ENCODE measurements around the gene TBC1D30. TPM values are rescaled to one million over a fixed set of nuclear protein-coding genes. Genes with fewer than 3 reads are reported as not detected.
"Not testable (repeated sequence)": the region's sequence is repeated elsewhere in the genome, so short reads cannot be mapped to it uniquely, and the experiment has no call there.

TBC1D30 gene
- total RNA-seq, 4 donors from 2014 or later = 2.5 to 11.4 (median 6.6) TPM

- H3K4me1 ChIP-seq = no peaks in the 10 kb centered on the region
- H3K36me3 ChIP-seq = peaks cover 0 to 3% (median 0%) of the 10 kb centered on the region in 3 donors
- 81 to 88% methylated on average over 8 of the region's 8 CpGs for WGBS, 2 donors
- H3K27ac ChIP-seq = no peak overlapping the region
- H3K9me3 ChIP-seq = no peaks in the 10 kb centered on the region
- no peak for DNase-seq (ENCODE audit: low spot score in 2 of 2)
- no peak overlapping the region for H3K4me3 ChIP-seq
- no peaks in the 10 kb centered on the region for H3K27me3 ChIP-seq
- TF ChIP-seq EP300 (IDR thresholded peaks at IDR 0.05) (no peak), CTCF (IDR thresholded peaks at IDR 0.05) (no peak), POLR2A (IDR thresholded peaks at IDR 0.05) (no peak)
Measured at GRCh38 chr12:64837427-64837826, 13.0 kb downstream of the TBC1D30 start.

GRCh38 chr12:64840119-64840518, 15.7 kb downstream of the TBC1D30 start:
- H3K27ac ChIP-seq = no peak overlapping the region
- H3K4me1 ChIP-seq = no peaks in the 10 kb centered on the region
- TF ChIP-seq EP300 (IDR thresholded peaks at IDR 0.05) = no peak
- TF ChIP-seq CTCF (IDR thresholded peaks at IDR 0.05) = no peak
- no peaks in the 10 kb centered on the region for H3K9me3 ChIP-seq
- no peak overlapping the region for H3K4me3 ChIP-seq
- DNase-seq (ENCODE audit: low spot score in 2 of 2) = no peak
- H3K36me3 ChIP-seq = no peaks in the 10 kb centered on the region
- H3K27me3 ChIP-seq = no peaks in the 10 kb centered on the region

- H3K4me1 ChIP-seq = no peaks in the 10 kb centered on the region
- 91 to 92% methylated on average over 5 of the region's 5 CpGs for WGBS, 2 donors
- H3K36me3 ChIP-seq = no peaks in the 10 kb centered on the region
- DNase-seq (ENCODE audit: low spot score in 2 of 2) = no peak
- no peak overlapping the region for H3K4me3 ChIP-seq
- no peak overlapping the region for H3K27ac ChIP-seq
- H3K9me3 ChIP-seq = no peaks in the 10 kb centered on the region
- H3K27me3 ChIP-seq = no peaks in the 10 kb centered on the region
- no peak for TF ChIP-seq CTCF (IDR thresholded peaks at IDR 0.05)
- TF ChIP-seq EP300 (IDR thresholded peaks at IDR 0.05) = no peak
- TF ChIP-seq POLR2A (IDR thresholded peaks at IDR 0.05) = no peak
Measured at GRCh38 chr12:64840949-64841717, 16.7 kb downstream of the TBC1D30 start.

- 88 to 94% methylated on average over 4 of the region's 4 CpGs for WGBS, 2 donors
- not testable (repeated sequence) for H3K27me3 ChIP-seq
Measured at GRCh38 chr12:64848409-64848808, 24.0 kb downstream of the TBC1D30 start.

GRCh38 chr12:64858882-64859605, 34.6 kb downstream of the TBC1D30 start:
- Histone ChIP-seq H3K4me1 (no peaks in the 10 kb centered on the region), H3K36me3 (no peaks in the 10 kb centered on the region), H3K27ac (no peak overlapping the region), H3K27me3 (no peaks in the 10 kb centered on the region), H3K4me3 (no peak overlapping the region), H3K9me3 (no peaks in the 10 kb centered on the region)
- DNase-seq (ENCODE audit: low spot score in 2 of 2) = no peak
- TF ChIP-seq EP300 (IDR thresholded peaks at IDR 0.05) (no peak), POLR2A (IDR thresholded peaks at IDR 0.05) (no peak), CTCF (IDR thresholded peaks at IDR 0.05) (no peak)
- WGBS, 2 donors = 88 to 95% methylated on average over 4 of the region's 4 CpGs

More at GRCh38 chr12:64848409-64848808, 24.0 kb downstream of the TBC1D30 start:
- H3K9me3 ChIP-seq = peaks cover 0 to 11% (median 4%) of the 10 kb centered on the region in 4 donors
- H3K4me1 ChIP-seq; H3K27ac ChIP-seq; H3K4me3 ChIP-seq; H3K36me3 ChIP-seq; DNase-seq (ENCODE audit: low spot score in 2 of 2): not testable (repeated sequence)

Measured in tibial nerve (tissue), 4 donors.